Nephron (organoid): Measurements from ENCODE around the gene ENOSF1.

Experiments
- H3K27ac Mint-ChIP-seq, 3 experiments: 2 replicates each; pipeline ENCODE4 v1.8.0; 2020; ENCODE audit warnings: mixed read lengths in 3 of 3, mild to moderate bottlenecking in 2 of 3, moderate library complexity in 1 of 3
- H3K27me3 Mint-ChIP-seq: 2 replicates; pipeline ENCODE4 v1.8.0; 2021; ENCODE audit warnings: low read depth, mild to moderate bottlenecking, moderate library complexity, mixed read lengths
- H3K36me3 Mint-ChIP-seq: 2 replicates; pipeline ENCODE4 v1.8.0; 2020; ENCODE audit warnings: low read depth, mixed read lengths
- H3K4me1 Mint-ChIP-seq: 2 replicates; pipeline ENCODE4 v1.8.0; 2020; ENCODE audit warnings: mixed read lengths
- H3K4me3 Mint-ChIP-seq, 3 experiments: 2 replicates each; pipeline ENCODE4 v1.8.0; 2020; ENCODE audit warnings: mild to moderate bottlenecking in 3 of 3, mixed read lengths in 3 of 3, moderate library complexity in 2 of 3
- H3K9me3 Mint-ChIP-seq: 2 replicates; pipeline ENCODE4 v1.8.0; 2020; ENCODE audit warnings: mixed read lengths
- TF ChIP-seq, protein P1 (sequence below), 3 experiments: fragments of 200-600 bp; sonication (generic); IDR thresholded peaks; one replicate each; pipeline ENCODE4 v1.5.0; 2021; ENCODE audit warnings: antibody characterized with exemption in 3 of 3; ENCODE audit not compliant: unreplicated experiment in 3 of 3

Gene ENOSF1

DNA sequence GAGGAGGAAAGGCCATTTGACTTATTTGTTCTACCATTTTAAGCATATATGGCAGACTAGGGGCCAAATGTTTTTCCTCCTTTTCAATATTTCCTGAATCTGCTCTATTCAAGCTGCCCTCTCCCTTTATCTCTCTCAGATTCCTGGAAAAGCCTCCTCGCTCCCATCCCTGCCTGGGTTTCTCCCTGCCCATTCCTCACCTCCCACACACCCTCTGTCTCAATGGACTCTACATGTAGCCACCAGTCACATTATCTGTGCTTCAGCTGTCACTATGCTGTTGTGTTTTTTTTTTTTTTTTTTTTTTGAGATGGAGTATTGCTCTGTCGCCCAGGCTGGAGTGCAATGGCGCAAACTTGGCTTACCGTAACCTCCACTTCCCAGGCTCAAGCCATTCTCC is 32.0 kb downstream of the ENOSF1 start:
- Mint-ChIP-seq H3K36me3 (peaks cover 36% of the 10 kb centered on the region), H3K27ac (peak overlapping the region in 2 of 3 experiments; percentile 4 to 11), H3K9me3 (no peaks in the 10 kb centered on the region), H3K27me3 (no peaks in the 10 kb centered on the region), H3K4me1 (peaks cover 5% of the 10 kb centered on the region), H3K4me3 (no peak overlapping the region)
- TF ChIP-seq, protein P1, sequence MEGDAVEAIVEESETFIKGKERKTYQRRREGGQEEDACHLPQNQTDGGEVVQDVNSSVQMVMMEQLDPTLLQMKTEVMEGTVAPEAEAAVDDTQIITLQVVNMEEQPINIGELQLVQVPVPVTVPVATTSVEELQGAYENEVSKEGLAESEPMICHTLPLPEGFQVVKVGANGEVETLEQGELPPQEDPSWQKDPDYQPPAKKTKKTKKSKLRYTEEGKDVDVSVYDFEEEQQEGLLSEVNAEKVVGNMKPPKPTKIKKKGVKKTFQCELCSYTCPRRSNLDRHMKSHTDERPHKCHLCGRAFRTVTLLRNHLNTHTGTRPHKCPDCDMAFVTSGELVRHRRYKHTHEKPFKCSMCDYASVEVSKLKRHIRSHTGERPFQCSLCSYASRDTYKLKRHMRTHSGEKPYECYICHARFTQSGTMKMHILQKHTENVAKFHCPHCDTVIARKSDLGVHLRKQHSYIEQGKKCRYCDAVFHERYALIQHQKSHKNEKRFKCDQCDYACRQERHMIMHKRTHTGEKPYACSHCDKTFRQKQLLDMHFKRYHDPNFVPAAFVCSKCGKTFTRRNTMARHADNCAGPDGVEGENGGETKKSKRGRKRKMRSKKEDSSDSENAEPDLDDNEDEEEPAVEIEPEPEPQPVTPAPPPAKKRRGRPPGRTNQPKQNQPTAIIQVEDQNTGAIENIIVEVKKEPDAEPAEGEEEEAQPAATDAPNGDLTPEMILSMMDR (IDR thresholded peaks at IDR 0.05; ENCODE audit: unreplicated experiment in 3 of 3): no peak

DNA sequence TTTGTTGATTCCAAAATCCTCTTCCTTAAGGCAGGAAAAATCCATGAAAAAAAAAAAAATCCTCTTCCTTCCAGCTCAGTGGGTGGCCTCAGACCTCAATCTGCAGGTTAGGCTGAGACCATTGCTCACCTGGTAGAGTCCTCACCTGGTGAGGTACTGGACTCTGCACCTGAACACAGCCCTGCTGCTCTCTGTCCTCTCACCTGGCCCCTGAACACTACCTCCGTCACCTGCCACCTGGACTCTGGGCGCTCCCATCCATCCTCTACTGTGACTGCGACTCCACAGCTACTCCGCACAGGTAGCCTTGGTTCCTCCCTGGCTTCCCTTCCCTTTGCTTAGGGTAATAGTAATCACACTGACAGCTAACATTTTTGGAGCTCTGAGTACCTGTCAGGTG is 32.9 kb downstream of the ENOSF1 start:
- TF ChIP-seq, protein P1 (IDR thresholded peaks at IDR 0.05; ENCODE audit: unreplicated experiment in 3 of 3): no peak
- Mint-ChIP-seq H3K27ac (no peak overlapping the region), H3K27me3 (no peaks in the 10 kb centered on the region), H3K36me3 (peaks cover 40% of the 10 kb centered on the region), H3K9me3 (no peaks in the 10 kb centered on the region), H3K4me1 (peaks cover 5% of the 10 kb centered on the region), H3K4me3 (no peak overlapping the region)

DNA sequence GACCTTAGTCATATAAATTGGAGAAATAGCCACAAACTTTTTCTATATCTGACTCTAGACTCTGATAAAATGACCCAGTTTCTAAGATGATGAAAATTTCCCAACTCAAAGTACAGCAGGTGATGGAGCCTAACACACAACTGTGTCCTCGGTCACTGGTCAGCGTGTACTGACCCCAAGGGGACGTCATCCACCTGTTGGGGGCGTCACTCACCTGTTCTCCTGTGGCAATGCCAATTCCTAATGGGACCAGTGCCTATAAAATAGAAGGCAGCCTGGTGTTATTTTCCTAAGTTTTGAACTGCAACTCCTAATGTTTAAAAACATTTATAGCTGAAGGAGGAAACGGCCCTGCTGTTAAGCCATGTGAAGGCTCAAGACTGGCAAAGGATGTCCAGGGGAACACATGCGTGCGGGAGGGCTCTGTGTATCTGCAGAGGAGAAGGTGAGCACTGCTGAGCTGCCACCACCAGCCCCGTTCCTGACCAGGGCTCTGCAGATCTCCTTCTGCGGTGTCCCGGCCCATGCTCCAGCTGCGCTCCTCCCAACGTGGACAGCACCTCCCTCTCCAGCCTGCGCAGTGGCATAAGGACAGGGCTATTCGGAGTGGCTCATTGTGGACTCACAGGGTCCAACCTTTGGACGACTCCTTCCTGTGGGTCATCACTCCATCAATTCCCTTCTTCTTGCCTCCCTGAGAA is 33.8 kb downstream of the ENOSF1 start:
- Mint-ChIP-seq H3K4me1 (peaks cover 5% of the 10 kb centered on the region), H3K36me3 (peaks cover 40% of the 10 kb centered on the region), H3K27me3 (no peaks in the 10 kb centered on the region), H3K4me3 (no peak overlapping the region), H3K9me3 (no peaks in the 10 kb centered on the region), H3K27ac (no peak overlapping the region)
- TF ChIP-seq, protein P1 (IDR thresholded peaks at IDR 0.05; ENCODE audit: unreplicated experiment in 3 of 3): no peak

DNA sequence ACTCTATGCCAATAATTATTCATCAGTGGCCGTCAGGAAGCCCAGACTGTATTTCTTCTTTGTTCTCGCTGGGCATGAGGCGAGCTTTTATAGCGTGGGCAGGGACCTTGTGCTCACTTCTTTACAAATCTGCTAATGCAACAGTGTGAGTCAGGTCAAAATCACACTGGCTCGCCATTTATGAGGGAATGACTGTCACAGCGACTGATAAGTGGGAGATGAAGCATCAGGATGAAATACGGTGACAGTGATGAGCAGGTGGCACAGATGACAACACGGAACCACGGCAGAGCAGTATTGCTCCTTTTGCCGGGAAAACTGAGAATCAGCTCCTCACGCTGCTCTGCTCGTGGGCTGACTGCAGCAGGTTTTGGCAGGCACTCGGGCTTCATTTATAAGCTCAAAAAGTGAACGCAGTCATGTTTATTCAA is 34.5 kb downstream of the ENOSF1 start:
- H3K4me1 Mint-ChIP-seq: peaks cover 5% of the 10 kb centered on the region
- peaks cover 41% of the 10 kb centered on the region for H3K36me3 Mint-ChIP-seq
- no peak overlapping the region for H3K4me3 Mint-ChIP-seq
- no peaks in the 10 kb centered on the region for H3K27me3 Mint-ChIP-seq
- TF ChIP-seq, protein P1 (IDR thresholded peaks at IDR 0.05; ENCODE audit: unreplicated experiment in 3 of 3): no peak
- no peaks in the 10 kb centered on the region for H3K9me3 Mint-ChIP-seq
- H3K27ac Mint-ChIP-seq: no peak overlapping the region

DNA sequence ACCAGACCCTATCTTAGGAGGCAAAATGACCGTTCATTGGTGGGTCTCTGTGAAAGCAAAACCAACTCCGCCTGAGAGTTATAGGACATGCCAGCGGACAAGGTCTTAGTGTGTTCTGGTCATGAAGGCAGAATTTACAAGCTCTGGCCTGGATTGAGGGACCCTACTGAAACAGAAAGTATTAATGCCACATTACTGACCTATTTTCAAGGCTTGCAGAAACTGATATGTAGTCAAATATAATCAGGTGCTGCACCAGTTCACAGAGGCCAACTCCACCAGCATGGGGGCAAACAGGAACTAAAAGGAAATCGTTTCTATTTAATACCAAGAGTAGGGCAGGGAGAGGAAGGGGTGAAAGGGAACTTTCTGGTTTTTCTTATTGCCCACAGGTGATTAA is 35.3 kb downstream of the ENOSF1 start:
- Mint-ChIP-seq H3K27me3 (no peaks in the 10 kb centered on the region), H3K4me1 (peaks cover 5% of the 10 kb centered on the region), H3K9me3 (no peaks in the 10 kb centered on the region), H3K4me3 (no peak overlapping the region), H3K27ac (no peak overlapping the region), H3K36me3 (peaks cover 48% of the 10 kb centered on the region)
- TF ChIP-seq, protein P1 (IDR thresholded peaks at IDR 0.05; ENCODE audit: unreplicated experiment in 3 of 3): no peak

DNA sequence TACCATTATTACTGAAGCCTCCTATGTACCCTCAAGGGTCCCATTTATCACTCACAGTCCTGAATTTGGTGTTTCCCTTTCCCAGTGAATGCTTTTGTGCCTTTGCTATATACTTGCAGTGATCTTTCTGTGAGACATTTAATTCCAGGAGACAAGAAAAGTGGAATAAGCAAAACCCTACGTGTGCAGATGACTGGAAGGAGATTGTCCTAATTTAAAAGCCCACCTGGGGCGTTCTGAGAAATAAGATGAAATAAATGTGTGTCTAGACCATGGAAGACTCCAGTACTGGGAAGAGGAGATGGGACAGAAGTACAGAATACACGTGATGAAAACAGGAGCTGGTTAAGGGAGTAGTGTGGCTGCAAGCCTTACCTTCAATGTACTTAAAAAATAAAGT is 35.7 kb downstream of the ENOSF1 start:
- Mint-ChIP-seq H3K4me3 (no peak overlapping the region), H3K36me3 (peaks cover 45% of the 10 kb centered on the region), H3K9me3 (no peaks in the 10 kb centered on the region), H3K27me3 (no peaks in the 10 kb centered on the region), H3K27ac (no peak overlapping the region), H3K4me1 (peaks cover 5% of the 10 kb centered on the region)
- TF ChIP-seq, protein P1 (IDR thresholded peaks at IDR 0.05; ENCODE audit: unreplicated experiment in 3 of 3): no peak
